Fibroblast of lung (primary cell): ENCODE data around the gene PRG3.

Experiments used
- CTCF ChIP-seq, 2 donors: IDR thresholded peaks in 1 of 2; conservative IDR thresholded peaks in 1 of 2; 1 replicate in 1 of 2; 2 replicates in 1 of 2; pipeline ENCODE4 v1.5.1; 2011 to 2012; ENCODE audit warnings: low read length in 2 of 2, control low read depth in 1 of 2, inconsistent platforms in 1 of 2, low read depth in 1 of 2, mild to moderate bottlenecking in 1 of 2
- EZH2 ChIP-seq: IDR thresholded peaks from 2 replicates; pipeline ENCODE4 v1.5.1; 2012; ENCODE audit warnings: low read length, control low read depth, mild to moderate bottlenecking; ENCODE audit errors: missing control alignments

DNA sequence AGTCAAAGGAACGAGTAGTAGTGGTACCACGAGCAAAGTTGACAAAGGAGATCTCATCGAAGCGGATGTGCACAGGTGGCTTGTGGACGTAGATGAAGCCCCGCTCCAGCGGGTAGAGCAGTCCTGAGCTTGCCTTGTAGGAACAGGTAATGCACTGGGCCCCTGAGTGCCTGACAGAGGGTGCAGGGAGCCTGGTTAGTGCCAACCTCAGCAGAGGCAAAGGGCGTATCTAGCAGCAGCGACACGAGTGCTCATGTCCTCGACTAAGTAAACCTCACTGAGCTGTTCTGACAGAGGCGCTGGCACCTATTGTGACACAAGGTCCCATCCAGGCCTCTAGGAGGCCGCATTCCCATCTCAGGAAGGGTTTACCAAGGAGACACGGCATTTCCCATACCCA lies 49.2 kb downstream of the PRG3 start:
- TF ChIP-seq CTCF (conservative IDR thresholded peaks at IDR 0.05 in 1 of 2, IDR thresholded peaks at IDR 0.05 in 1 of 2; ENCODE audit: low read depth in 1 of 2, low read length in 2 of 2) (no peak), EZH2 (no peak)
